ENCODE measurements around the gene PHLPP1. TPM values are rescaled to one million over a fixed set of nuclear protein-coding genes. Genes with fewer than 3 reads are reported as not detected.

The PHLPP1 gene
- total and polyA plus RNA-seq, 2 of the 13 experiments (the other 11 are each of a cell fraction or from before 2014, with no cell fraction given), result 9.8 to 18.5 TPM

GRCh38 chr18:62881509-62882016, 166.2 kb downstream of the PHLPP1 start:
- no peak overlapping the region for H3K4me3 ChIP-seq (replicated peaks in 1 of 3; ENCODE audit: insufficient read depth in 1 of 3, low read depth in 2 of 3, low read length in 3 of 3)
- no peak overlapping the region for H2AFZ ChIP-seq (ENCODE audit: low read length)
- no peaks in the 10 kb centered on the region for H3K27me3 ChIP-seq (ENCODE audit: control insufficient read depth in 1 of 2, insufficient read depth in 2 of 2, low read length in 2 of 2)
- no peak overlapping the region for H3K9ac ChIP-seq (ENCODE audit: insufficient read depth, low read depth, low read length)
- 0 out of 5 replicates have a peak, but pooled peaks cover 0 to 5% of the 10 kb centered on the region in 2 experiments for H3K36me3 ChIP-seq (replicated peaks in 1 of 2; ENCODE audit: control insufficient read depth in 1 of 2, insufficient read depth in 2 of 2, low read length in 2 of 2)
- H3K9me3 ChIP-seq (ENCODE audit: low read length), result no peaks in the 10 kb centered on the region
- FAIRE-seq, result no peak
- intact Hi-C loops (cut with micrococcal nuclease; ENCODE audit: unreplicated experiment) (loop anchor here (5.0 kb wide), 1 partner anchor 301 kb away; no protein-coding TSS in a partner anchor), in situ Hi-C loops (cut with HindIII; ENCODE audit: extremely low pct_ligation_motif_present, low pct_unique_long_range_greater_than_20kb) (no loop called here)
- ChIA-PET POLR2A (no interaction called here), CTCF (ENCODE audit: low intra/inter-chr PET ratio, low total read pairs) (no interaction called here)
- BruUV-seq (replicated peaks), result no TSS peak
- peaks cover 9% of the 10 kb centered on the region for H3K4me1 ChIP-seq (ENCODE audit: insufficient read depth, low read length)
- no peak overlapping the region for H3K27ac ChIP-seq (ENCODE audit: extremely low read length, insufficient read depth, low read length)
- no peak for ATAC-seq
- TF ChIP-seq MAFG (CRISPR knock-in tag; IDR thresholded peaks at IDR 0.05) (no peak), HMGA1 (CRISPR knock-in tag; conservative IDR thresholded peaks at IDR 0.05) (no peak), ZNF512 (CRISPR knock-in tag; IDR thresholded peaks at IDR 0.05) (no peak), ZNF558 (CRISPR knock-in tag; IDR thresholded peaks at IDR 0.05; ENCODE audit: borderline replicate concordance) (no peak), ZNF333 (CRISPR knock-in tag; IDR thresholded peaks at IDR 0.05; ENCODE audit: borderline replicate concordance) (no peak), NCOR1 (IDR thresholded peaks at IDR 0.05; ENCODE audit: borderline replicate concordance, low read length) (no peak), TCF7 (IDR thresholded peaks at IDR 0.05; ENCODE audit: low read depth) (no peak), YEATS2 (CRISPR knock-in tag; IDR thresholded peaks at IDR 0.05; ENCODE audit: borderline replicate concordance) (no peak), ZNF75D (CRISPR knock-in tag; IDR thresholded peaks at IDR 0.05; ENCODE audit: borderline replicate concordance) (no peak), TSC22D2 (CRISPR knock-in tag; IDR thresholded peaks at IDR 0.05; ENCODE audit: borderline replicate concordance) (no peak)
- TF ChIP-seq, protein P1, sequence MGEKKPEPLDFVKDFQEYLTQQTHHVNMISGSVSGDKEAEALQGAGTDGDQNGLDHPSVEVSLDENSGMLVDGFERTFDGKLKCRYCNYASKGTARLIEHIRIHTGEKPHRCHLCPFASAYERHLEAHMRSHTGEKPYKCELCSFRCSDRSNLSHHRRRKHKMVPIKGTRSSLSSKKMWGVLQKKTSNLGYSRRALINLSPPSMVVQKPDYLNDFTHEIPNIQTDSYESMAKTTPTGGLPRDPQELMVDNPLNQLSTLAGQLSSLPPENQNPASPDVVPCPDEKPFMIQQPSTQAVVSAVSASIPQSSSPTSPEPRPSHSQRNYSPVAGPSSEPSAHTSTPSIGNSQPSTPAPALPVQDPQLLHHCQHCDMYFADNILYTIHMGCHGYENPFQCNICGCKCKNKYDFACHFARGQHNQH (CRISPR knock-in tag; IDR thresholded peaks at IDR 0.05), result no peak
- TF ChIP-seq, protein P2, sequence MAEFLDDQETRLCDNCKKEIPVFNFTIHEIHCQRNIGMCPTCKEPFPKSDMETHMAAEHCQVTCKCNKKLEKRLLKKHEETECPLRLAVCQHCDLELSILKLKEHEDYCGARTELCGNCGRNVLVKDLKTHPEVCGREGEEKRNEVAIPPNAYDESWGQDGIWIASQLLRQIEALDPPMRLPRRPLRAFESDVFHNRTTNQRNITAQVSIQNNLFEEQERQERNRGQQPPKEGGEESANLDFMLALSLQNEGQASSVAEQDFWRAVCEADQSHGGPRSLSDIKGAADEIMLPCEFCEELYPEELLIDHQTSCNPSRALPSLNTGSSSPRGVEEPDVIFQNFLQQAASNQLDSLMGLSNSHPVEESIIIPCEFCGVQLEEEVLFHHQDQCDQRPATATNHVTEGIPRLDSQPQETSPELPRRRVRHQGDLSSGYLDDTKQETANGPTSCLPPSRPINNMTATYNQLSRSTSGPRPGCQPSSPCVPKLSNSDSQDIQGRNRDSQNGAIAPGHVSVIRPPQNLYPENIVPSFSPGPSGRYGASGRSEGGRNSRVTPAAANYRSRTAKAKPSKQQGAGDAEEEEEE (CRISPR knock-in tag; IDR thresholded peaks at IDR 0.05; ENCODE audit: borderline replicate concordance), result no peak
- no peak for DNase-seq (ENCODE audit: low spot score)
- peaks cover 6% of the 10 kb centered on the region for H3K79me2 ChIP-seq (ENCODE audit: insufficient read depth, low read length)
- no peaks in the 10 kb centered on the region; the same call in 1 of the 2 replicates for H4K20me1 ChIP-seq (ENCODE audit: insufficient read depth, low read length)
- H3K4me2 ChIP-seq (ENCODE audit: low read depth, low read length), result no peak overlapping the region
- WGBS (ENCODE audit: low lambda C conversion rate), result 98% methylated on average over 4 of the region's 4 CpGs
